Parathyroid adenoma (tissue), 2 donors: ENCODE measurements around the gene WNT16.

ENCODE experiments used
- H2AFZ ChIP-seq: fragments of 300-600 bp; sonication (generic); one replicate; pipeline ENCODE4 v1.7.0; 2017; ENCODE audit warnings: antibody characterized with exemption, mild to moderate bottlenecking
- H3K27ac ChIP-seq: fragments of 300-600 bp; sonication (generic); one replicate; pipeline ENCODE4 v1.7.0; 2017
- H3K27me3 ChIP-seq: fragments of 300-600 bp; sonication (generic); one replicate; pipeline ENCODE4 v1.7.0; 2017; ENCODE audit warnings: low read length; ENCODE audit not compliant: control insufficient read depth, insufficient read depth
- H3K36me3 ChIP-seq: fragments of 300-600 bp; sonication (generic); one replicate; pipeline ENCODE4 v1.7.0; 2017; ENCODE audit warnings: low read length; ENCODE audit not compliant: control insufficient read depth, insufficient read depth
- H3K4me1 ChIP-seq: fragments of 300-600 bp; sonication (generic); one replicate; pipeline ENCODE4 v1.7.0; 2017; ENCODE audit warnings: control low read depth
- H3K4me2 ChIP-seq: fragments of 300-600 bp; sonication (generic); one replicate; pipeline ENCODE4 v1.7.0; 2017; ENCODE audit warnings: low read length
- H3K4me3 ChIP-seq: fragments of 300-600 bp; sonication (generic); one replicate; pipeline ENCODE4 v1.7.0; 2017; ENCODE audit warnings: low read depth, low read length
- H3K79me2 ChIP-seq: fragments of 300-600 bp; sonication (generic); one replicate; pipeline ENCODE4 v1.7.0; 2017; ENCODE audit warnings: control low read depth
- H3K9ac ChIP-seq: fragments of 300-600 bp; sonication (generic); one replicate; pipeline ENCODE4 v1.7.0; 2017; ENCODE audit warnings: mild to moderate bottlenecking
- H3K9me3 ChIP-seq: fragments of 300-600 bp; sonication (generic); one replicate; pipeline ENCODE4 v1.7.0; 2017; ENCODE audit warnings: low read length; ENCODE audit not compliant: control insufficient read depth
- CTCF ChIP-seq: fragments of 300-600 bp; sonication (generic); IDR thresholded peaks from one replicate; pipeline ENCODE4 v1.7.0; 2017; ENCODE audit warnings: antibody characterized with exemption, mild to moderate bottlenecking
- donor health status: primary hyperparathyroidism.

The WNT16 gene

GRCh38 chr7:121351682-121352081, 22.9 kb downstream of the WNT16 start:
- no peak overlapping the region for H3K4me2 ChIP-seq
- H2AFZ ChIP-seq: no peak overlapping the region
- H3K79me2 ChIP-seq: no peaks in the 10 kb centered on the region
- no peak overlapping the region for H3K27ac ChIP-seq
- no peaks in the 10 kb centered on the region for H3K9me3 ChIP-seq
- no peaks in the 10 kb centered on the region for H3K27me3 ChIP-seq
- H3K36me3 ChIP-seq: no peaks in the 10 kb centered on the region
- no peak overlapping the region for H3K4me3 ChIP-seq
- no peak overlapping the region for H3K9ac ChIP-seq
- TF ChIP-seq CTCF: no peak
- no peaks in the 10 kb centered on the region for H3K4me1 ChIP-seq

GRCh38 chr7:121352323-121352722, 23.5 kb downstream of the WNT16 start:
- H3K27me3 ChIP-seq: no peaks in the 10 kb centered on the region
- no peak overlapping the region for H3K4me3 ChIP-seq
- no peak for TF ChIP-seq CTCF
- no peaks in the 10 kb centered on the region for H3K9me3 ChIP-seq
- no peaks in the 10 kb centered on the region for H3K79me2 ChIP-seq
- H3K27ac ChIP-seq: no peak overlapping the region
- H3K4me1 ChIP-seq: no peaks in the 10 kb centered on the region
- H3K4me2 ChIP-seq: no peak overlapping the region
- no peak overlapping the region for H2AFZ ChIP-seq
- no peak overlapping the region for H3K9ac ChIP-seq
- H3K36me3 ChIP-seq: no peaks in the 10 kb centered on the region

- TF ChIP-seq CTCF: no peak
- H3K36me3 ChIP-seq: no peaks in the 10 kb centered on the region
- no peaks in the 10 kb centered on the region for H3K4me1 ChIP-seq
- H3K4me2 ChIP-seq: no peak overlapping the region
- no peaks in the 10 kb centered on the region for H3K9me3 ChIP-seq
- H3K27ac ChIP-seq: no peak overlapping the region
- H3K4me3 ChIP-seq: no peak overlapping the region
- H2AFZ ChIP-seq: no peak overlapping the region
- no peak overlapping the region for H3K9ac ChIP-seq
- H3K27me3 ChIP-seq: no peaks in the 10 kb centered on the region
- H3K79me2 ChIP-seq: no peaks in the 10 kb centered on the region
Measured at GRCh38 chr7:121355574-121355973, 26.8 kb downstream of the WNT16 start.

GRCh38 chr7:121360564-121360963, 31.8 kb downstream of the WNT16 start:
- Histone ChIP-seq H3K27me3 (no peaks in the 10 kb centered on the region), H3K4me2 (no peak overlapping the region), H3K27ac (no peak overlapping the region), H3K79me2 (no peaks in the 10 kb centered on the region), H2AFZ (no peak overlapping the region), H3K9ac (no peak overlapping the region), H3K4me3 (no peak overlapping the region), H3K9me3 (no peaks in the 10 kb centered on the region), H3K36me3 (no peaks in the 10 kb centered on the region), H3K4me1 (no peaks in the 10 kb centered on the region)
- no peak for TF ChIP-seq CTCF

GRCh38 chr7:121366852-121367431, 38.1 kb downstream of the WNT16 start:
- Histone ChIP-seq H3K9ac (no peak overlapping the region), H2AFZ (no peak overlapping the region), H3K4me1 (no peaks in the 10 kb centered on the region), H3K79me2 (no peaks in the 10 kb centered on the region), H3K4me2 (no peak overlapping the region), H3K9me3 (no peaks in the 10 kb centered on the region), H3K27ac (no peak overlapping the region), H3K36me3 (no peaks in the 10 kb centered on the region), H3K27me3 (no peaks in the 10 kb centered on the region), H3K4me3 (no peak overlapping the region)
- peak; percentile 78 for TF ChIP-seq CTCF
